ENCODE results near the gene DOK6. TPM values are rescaled to one million over a fixed set of nuclear protein-coding genes. Genes with fewer than 3 reads are reported as not detected.

The DOK6 gene
- total RNA-seq, 1 donor from 2014 or later, result not detected

GRCh38 chr18:69590150-69590549 is 189.5 kb downstream of the DOK6 start:
- no peak overlapping the region for H3K27ac Mint-ChIP-seq
- POLR2A ChIA-PET, result no interaction called here
- H3K36me3 Mint-ChIP-seq (ENCODE audit: low read depth), result no peaks in the 10 kb centered on the region
- CTCF ChIA-PET, result no interaction called here
- no peaks in the 10 kb centered on the region for H3K9me3 Mint-ChIP-seq
- intact Hi-C loops (cut with micrococcal nuclease), result loop anchor here (2.0 kb wide), 1 partner anchor 61 kb away; no protein-coding TSS in a partner anchor
- no peaks in the 10 kb centered on the region for H3K4me1 Mint-ChIP-seq
- TF ChIP-seq, protein P1, sequence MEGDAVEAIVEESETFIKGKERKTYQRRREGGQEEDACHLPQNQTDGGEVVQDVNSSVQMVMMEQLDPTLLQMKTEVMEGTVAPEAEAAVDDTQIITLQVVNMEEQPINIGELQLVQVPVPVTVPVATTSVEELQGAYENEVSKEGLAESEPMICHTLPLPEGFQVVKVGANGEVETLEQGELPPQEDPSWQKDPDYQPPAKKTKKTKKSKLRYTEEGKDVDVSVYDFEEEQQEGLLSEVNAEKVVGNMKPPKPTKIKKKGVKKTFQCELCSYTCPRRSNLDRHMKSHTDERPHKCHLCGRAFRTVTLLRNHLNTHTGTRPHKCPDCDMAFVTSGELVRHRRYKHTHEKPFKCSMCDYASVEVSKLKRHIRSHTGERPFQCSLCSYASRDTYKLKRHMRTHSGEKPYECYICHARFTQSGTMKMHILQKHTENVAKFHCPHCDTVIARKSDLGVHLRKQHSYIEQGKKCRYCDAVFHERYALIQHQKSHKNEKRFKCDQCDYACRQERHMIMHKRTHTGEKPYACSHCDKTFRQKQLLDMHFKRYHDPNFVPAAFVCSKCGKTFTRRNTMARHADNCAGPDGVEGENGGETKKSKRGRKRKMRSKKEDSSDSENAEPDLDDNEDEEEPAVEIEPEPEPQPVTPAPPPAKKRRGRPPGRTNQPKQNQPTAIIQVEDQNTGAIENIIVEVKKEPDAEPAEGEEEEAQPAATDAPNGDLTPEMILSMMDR (IDR thresholded peaks at IDR 0.05), result no peak
- DNase-seq (no peak), ATAC-seq (ENCODE audit: low read depth) (no peak)
- H3K27me3 Mint-ChIP-seq, result no peaks in the 10 kb centered on the region
- H3K4me3 Mint-ChIP-seq, result no peak overlapping the region

DNA sequence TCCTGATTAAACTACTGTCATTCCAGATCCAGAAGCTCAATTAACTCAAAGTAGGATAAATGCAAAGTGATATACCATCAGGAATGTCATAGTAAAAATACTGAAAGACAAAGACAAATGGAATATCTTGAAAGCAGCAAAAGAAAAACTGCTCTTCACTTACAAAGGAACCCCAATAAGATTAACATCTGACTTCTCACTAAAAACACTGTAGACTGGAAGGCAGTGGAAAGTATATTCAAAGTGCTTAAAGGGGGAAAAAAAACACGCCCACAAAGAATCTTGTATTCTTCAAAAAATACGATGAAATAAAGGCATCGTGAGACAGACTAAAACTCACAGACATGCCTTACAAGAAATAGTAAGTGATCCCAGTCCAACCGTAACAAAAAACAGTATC is 195.7 kb downstream of the DOK6 start:
- Mint-ChIP-seq H3K27me3 (no peaks in the 10 kb centered on the region), H3K9me3 (peaks cover 7% of the 10 kb centered on the region), H3K36me3 (ENCODE audit: low read depth) (no peaks in the 10 kb centered on the region), H3K27ac (no peak overlapping the region), H3K4me3 (no peak overlapping the region), H3K4me1 (no peaks in the 10 kb centered on the region)
- TF ChIP-seq, protein P1 (IDR thresholded peaks at IDR 0.05), result no peak
- CTCF ChIA-PET, result no interaction called here
- DNase-seq (no peak), ATAC-seq (ENCODE audit: low read depth) (no peak)
- intact Hi-C loops (cut with micrococcal nuclease), result no loop called here
- POLR2A ChIA-PET, result no interaction called here

- TF ChIP-seq, protein P1 (IDR thresholded peaks at IDR 0.05), result no peak
- ATAC-seq (ENCODE audit: low read depth), result no peak
- Mint-ChIP-seq H3K36me3 (ENCODE audit: low read depth) (no peaks in the 10 kb centered on the region), H3K27me3 (no peaks in the 10 kb centered on the region), H3K4me1 (no peaks in the 10 kb centered on the region), H3K27ac (no peak overlapping the region), H3K4me3 (no peak overlapping the region), H3K9me3 (peaks cover 7% of the 10 kb centered on the region)
- POLR2A ChIA-PET, result no interaction called here
- intact Hi-C loops (cut with micrococcal nuclease), result no loop called here
- CTCF ChIA-PET, result no interaction called here
- DNase-seq, result no peak
Measured at GRCh38 chr18:69597561-69597960, 196.9 kb downstream of the DOK6 start.

- POLR2A ChIA-PET, result no interaction called here
- no peaks in the 10 kb centered on the region for H3K36me3 Mint-ChIP-seq (ENCODE audit: low read depth)
- CTCF ChIA-PET, result no interaction called here
- no peak for ATAC-seq (ENCODE audit: low read depth)
- no peak overlapping the region for H3K27ac Mint-ChIP-seq
- H3K9me3 Mint-ChIP-seq, result peaks cover 7% of the 10 kb centered on the region
- no peaks in the 10 kb centered on the region for H3K27me3 Mint-ChIP-seq
- no peaks in the 10 kb centered on the region for H3K4me1 Mint-ChIP-seq
- no peak for DNase-seq
- intact Hi-C loops (cut with micrococcal nuclease), result no loop called here
- no peak overlapping the region for H3K4me3 Mint-ChIP-seq
- TF ChIP-seq, protein P1 (IDR thresholded peaks at IDR 0.05), result no peak
Measured at GRCh38 chr18:69599377-69599776, 198.7 kb downstream of the DOK6 start.

DNA sequence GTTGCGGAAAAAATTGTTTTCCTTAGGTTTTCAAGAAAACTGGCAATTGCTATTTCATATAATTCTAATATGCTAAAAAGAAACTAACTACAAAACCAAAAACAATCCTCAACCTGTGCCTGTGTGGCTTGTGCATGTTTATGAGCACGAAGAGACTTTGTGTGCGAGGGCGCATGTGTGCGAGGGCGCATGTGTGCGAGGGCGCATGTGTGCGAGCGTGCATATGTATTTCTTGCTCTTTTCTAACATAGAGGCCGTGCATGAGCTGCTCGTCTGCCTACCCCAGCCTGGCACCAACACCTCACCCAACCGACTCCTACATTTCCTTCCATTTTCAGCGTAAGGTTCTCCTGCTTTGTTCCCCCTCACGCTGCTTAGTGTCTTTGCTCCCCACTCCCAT is 211.6 kb downstream of the DOK6 start:
- POLR2A ChIA-PET, result no interaction called here
- no peaks in the 10 kb centered on the region for H3K36me3 Mint-ChIP-seq (ENCODE audit: low read depth)
- H3K27me3 Mint-ChIP-seq, result no peaks in the 10 kb centered on the region
- no peak overlapping the region for H3K4me3 Mint-ChIP-seq
- no peaks in the 10 kb centered on the region for H3K4me1 Mint-ChIP-seq
- TF ChIP-seq, protein P1 (IDR thresholded peaks at IDR 0.05), result no peak
- H3K9me3 Mint-ChIP-seq, result no peaks in the 10 kb centered on the region
- no peak for ATAC-seq (ENCODE audit: low read depth)
- intact Hi-C loops (cut with micrococcal nuclease), result no loop called here
- CTCF ChIA-PET, result no interaction called here
- no peak overlapping the region for H3K27ac Mint-ChIP-seq
- DNase-seq, result no peak
